NCI-H146 treated with DMSO at 0.1 percent for 48 hours (cell line): ENCODE results near the gene SAP30BP.

Experiments used
- DNase-seq: peaks from one replicate; lab custom pipeline; 2025; ENCODE audit not compliant: unreplicated experiment; lab: John Stamatoyannopoulos, UW

Gene SAP30BP

DNA sequence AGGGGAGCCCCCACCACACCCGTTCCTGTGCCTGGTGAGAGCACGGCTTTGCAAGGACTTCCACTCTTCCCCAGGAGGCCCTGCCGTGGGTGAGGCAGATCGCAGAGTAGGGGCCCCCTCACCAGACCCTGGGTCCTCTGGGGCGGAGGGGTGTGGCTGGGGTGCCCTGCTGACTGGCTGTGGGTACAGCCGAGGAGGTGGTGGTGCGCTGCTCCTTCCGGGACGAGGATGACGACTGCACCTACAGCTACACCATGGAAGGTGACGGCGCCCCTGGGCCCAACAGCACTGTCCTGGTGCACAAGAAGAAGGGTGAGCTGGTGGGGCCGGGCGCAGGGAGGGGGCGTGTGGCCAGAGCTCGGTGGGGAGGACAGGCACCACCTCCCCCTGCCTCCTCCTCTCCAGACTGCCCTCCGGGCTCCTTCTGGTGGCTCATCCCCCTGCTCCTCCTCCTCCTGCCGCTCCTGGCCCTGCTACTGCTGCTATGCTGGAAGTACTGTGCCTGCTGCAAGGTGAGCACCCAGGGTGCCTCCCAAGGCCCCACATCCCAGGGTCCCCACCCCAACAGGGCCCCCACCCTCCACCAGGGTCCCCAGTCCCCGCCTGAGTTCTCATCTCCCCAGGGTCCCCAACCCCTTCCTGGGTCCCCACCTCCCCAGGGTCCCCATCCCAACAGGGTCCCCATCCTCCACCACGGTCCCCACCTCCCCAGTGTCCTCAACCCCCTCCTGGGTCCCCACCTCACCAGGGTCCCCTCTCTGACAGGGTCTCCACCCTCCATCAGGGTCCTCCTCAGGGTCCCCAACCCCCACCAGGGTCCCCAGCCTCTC lies 70.2 kb downstream of the SAP30BP start:
- no peak for DNase-seq

GRCh38 chr17:75738218-75738802 lies 71.2 kb downstream of the SAP30BP start:
- no peak for DNase-seq

DNA sequence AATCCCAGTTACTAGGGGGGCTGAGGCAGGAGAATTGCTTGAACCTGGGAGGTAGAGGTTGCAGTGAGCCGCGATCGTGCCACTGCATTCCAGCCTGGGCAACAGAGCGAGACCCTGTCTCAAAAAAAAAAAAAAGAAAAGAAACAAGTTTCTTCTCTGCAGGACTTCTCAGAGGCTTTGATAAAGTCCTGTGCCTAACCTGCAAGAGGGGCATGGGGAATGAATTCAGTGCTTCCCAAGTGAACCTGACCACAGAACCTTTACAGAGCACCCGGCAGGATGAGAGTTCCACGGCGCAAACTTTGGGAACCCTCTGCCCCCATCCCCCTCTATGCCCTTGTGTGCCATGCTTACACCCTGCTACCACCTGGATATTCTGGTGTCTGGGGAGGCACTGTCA lies 72.0 kb downstream of the SAP30BP start:
- DNase-seq = no peak

DNA sequence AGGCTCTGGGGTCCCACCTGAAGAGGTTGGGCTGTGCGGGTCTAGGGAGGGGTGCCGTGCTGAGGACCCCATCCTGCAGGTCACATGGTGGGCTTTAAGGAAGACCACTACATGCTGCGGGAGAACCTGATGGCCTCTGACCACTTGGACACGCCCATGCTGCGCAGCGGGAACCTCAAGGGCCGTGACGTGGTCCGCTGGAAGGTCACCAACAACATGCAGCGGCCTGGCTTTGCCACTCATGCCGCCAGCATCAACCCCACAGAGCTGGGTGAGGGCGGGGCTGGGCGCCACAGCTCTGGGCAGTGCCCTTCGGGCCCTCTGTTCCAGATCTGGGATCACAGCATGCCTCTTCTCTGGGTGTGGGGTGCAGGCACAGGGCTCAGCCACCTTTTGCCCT lies 72.7 kb downstream of the SAP30BP start:
- DNase-seq = no peak

GRCh38 chr17:75740215-75740614 lies 73.1 kb downstream of the SAP30BP start:
- no peak for DNase-seq

DNA sequence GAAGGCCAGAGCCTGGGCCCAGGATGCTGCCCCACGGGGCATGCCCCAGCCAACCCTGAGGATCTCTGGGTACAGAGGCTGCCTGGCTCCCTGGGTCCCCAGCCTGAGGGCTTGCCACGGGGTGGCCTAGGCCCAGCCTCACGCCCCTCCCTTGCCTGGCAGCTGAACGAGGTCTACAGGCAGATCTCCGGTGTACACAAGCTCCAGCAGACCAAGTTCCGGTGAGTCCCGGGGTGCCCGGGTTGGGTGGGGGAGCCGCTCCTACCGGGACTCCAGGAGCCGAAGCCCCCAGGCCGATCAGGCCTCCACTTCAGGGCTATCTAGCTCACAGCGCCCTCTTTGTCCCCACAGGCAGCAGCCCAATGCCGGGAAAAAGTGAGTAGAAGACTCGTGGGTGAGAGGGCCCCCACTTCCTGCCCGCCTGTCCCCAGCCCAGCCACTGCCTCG lies 73.5 kb downstream of the SAP30BP start:
- DNase-seq = no peak

DNA sequence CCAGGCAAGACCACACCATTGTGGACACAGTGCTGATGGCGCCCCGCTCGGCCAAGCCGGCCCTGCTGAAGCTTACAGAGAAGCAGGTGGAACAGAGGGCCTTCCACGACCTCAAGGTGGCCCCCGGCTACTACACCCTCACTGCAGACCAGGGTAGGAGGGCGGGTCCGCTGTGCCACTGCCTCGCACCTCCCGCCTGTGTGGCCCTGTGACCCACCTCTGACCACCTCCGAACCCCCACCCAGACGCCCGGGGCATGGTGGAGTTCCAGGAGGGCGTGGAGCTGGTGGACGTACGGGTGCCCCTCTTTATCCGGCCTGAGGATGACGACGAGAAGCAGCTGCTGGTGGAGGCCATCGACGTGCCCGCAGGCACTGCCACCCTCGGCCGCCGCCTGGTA lies 75.2 kb downstream of the SAP30BP start:
- no peak for DNase-seq

GRCh38 chr17:75743625-75744206 lies 76.6 kb downstream of the SAP30BP start:
- DNase-seq = no peak

- DNase-seq = no peak
Observed at GRCh38 chr17:75748706-75749105, 81.6 kb downstream of the SAP30BP start.

DNA sequence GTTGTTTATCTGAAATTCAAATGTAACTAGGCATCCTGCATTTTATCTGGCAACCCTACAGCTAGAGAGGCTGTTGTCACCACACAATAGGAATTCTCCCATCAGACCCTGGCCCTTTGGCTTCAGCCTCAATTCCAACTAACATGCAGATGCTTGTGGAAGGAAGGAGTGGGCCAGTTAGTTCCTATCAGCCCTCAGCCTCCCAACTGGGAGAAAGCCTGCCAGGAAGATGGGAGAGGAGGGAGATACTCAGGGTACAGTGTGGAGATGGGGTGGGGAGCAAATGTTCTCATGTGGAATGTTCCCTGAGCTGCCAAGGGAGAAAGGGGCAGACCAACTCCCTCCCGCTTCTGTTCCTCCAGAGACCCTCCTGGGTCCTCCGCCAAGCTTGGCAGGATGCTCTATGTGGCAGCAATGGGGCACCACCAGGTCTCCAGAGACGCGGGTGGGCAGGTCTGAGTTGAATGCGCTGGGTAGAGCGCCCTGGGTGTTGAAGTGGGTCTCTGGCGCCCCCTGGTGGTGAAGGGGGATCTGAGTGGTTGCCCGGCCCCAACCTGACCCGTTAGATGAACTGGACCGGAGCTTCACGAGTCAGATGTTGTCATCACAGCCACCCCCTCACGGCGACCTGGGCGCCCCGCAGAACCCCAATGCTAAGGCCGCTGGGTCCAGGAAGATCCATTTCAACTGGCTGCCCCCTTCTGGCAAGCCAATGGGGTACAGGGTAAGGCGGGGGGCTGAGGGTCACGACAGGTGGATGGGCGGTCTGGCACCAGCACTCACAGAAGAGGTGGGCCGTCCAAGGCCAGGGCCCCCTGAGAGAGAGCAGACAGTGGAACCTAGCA lies 82.6 kb downstream of the SAP30BP start:
- peak; percentile 48 for DNase-seq

DNA sequence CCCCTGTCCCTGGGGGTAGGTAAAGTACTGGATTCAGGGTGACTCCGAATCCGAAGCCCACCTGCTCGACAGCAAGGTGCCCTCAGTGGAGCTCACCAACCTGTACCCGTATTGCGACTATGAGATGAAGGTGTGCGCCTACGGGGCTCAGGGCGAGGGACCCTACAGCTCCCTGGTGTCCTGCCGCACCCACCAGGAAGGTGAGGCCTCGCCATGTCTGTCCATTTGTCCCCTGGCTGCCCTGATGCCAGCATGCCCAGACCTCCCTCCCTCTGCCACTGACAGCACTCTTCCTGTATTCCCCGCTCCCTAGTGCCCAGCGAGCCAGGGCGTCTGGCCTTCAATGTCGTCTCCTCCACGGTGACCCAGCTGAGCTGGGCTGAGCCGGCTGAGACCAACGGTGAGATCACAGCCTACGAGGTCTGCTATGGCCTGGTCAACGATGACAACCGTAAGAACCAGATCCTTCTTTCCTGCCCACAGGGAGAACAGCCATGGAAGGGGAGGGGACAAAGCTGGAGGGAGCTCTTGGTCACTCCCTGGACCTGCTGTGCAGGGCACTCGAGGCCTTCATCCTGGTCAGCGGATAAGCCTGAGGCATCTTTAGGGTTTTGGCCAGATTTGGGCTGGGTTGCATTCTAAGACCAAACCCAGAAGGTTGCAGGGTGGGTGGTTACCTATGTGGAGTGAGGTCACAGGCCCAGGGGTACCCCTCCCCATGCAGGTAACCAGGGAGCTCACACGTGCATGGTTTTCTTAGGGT lies 83.7 kb downstream of the SAP30BP start:
- no peak for DNase-seq

- DNase-seq = no peak
Observed at GRCh38 chr17:75751676-75752404, 84.7 kb downstream of the SAP30BP start.

DNA sequence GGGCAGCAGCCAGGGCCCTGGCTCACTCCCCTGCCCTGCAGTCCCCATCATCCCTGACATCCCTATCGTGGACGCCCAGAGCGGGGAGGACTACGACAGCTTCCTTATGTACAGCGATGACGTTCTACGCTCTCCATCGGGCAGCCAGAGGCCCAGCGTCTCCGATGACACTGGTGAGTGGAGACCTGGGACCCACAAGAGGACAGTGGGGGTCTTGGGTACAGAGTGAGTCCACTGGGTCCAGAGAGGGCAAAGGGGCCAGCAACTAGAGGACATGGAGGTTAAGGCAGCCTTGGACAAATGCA lies 85.2 kb downstream of the SAP30BP start:
- no peak for DNase-seq

- DNase-seq = no peak
Observed at GRCh38 chr17:75752802-75753513, 85.8 kb downstream of the SAP30BP start.

DNA sequence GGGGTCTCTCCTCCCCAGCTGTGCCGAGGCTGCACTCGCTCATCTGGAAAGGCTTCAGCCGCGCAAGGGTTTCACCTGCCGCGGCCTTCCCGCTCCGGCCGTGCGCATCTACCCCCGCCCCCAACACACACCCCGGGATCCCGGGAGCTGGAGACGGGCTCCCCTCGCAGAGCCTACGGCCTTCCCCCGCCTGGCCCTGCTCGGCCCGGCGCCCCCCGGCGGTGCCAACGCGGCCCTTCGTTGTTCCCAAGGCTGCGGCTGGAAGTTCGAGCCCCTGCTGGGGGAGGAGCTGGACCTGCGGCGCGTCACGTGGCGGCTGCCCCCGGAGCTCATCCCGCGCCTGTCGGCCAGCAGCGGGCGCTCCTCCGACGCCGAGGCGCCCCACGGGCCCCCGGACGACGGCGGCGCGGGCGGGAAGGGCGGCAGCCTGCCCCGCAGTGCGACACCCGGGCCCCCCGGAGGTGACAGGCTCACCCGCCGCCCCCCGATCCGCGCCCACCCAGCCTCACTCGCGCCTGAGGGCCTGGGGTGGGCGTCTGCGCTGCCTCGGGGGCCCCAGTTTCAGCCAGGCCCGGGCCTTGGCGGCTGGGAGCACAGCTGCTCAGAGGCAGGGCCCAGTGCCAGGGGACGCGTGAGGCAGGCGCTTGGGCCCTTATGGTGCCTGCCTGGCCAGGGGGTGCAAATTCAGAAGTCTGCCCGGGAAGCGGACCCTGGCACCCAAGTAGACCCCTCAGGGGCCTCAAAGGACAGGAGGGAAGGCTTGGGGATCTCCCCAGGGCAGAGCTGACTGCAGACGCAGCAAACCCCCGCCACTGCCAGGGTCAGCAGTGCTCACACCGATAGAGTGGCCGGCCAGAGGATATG lies 86.6 kb downstream of the SAP30BP start:
- DNase-seq = no peak

- DNase-seq = no peak
Observed at GRCh38 chr17:75754378-75755204, 87.5 kb downstream of the SAP30BP start.

DNA sequence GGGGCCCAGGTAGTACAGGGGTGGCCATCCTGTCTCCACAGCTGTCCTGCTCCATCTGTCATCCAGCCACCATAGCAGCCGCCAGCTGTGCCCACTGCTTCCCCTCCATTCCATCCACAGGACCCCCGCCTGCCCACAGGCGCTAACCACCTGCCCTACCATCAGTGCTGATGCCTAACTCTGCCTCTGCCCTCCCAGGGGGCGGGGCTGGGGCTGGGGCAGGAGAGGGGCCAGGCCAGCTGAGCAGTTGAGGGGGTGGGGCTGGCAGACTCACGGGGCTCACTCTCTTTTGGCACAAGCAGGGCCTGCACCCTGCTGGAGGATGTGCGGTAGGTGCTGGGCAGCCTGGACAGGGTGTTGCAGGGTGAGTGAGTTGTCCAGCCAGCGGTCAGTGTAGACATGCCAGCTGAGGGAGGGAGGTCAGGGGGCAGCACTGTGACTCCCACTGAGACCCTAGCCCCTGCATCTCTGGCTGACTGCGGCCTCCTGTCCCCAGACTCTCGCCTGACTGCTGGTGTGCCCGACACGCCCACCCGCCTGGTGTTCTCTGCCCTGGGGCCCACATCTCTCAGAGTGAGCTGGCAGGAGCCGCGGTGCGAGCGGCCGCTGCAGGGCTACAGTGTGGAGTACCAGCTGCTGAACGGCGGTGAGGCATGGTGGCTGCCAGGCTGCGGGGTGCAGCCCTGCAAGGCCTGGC lies 88.2 kb downstream of the SAP30BP start:
- no peak for DNase-seq
